NCI-H460 (cell line): Measurements from ENCODE around the gene PRRG2. TPM values are rescaled to one million over a fixed set of nuclear protein-coding genes. Genes with fewer than 3 reads are reported as not detected.
"Not testable (repeated sequence)": the region's sequence is repeated elsewhere in the genome, so short reads cannot be mapped to it uniquely, and the experiment has no call there.

Experiments
- DNase-seq: peaks from one replicate; pipeline ENCODE4 v3.0.0-alpha.2; 2016; ENCODE audit warnings: low read depth; ENCODE audit errors: extremely low read depth
- total RNA-seq: library from RNA; depleted of rRNA; stranded (reverse); fragments of >200 nt; shearing (Covaris generic); gene quantifications from 2 replicates; pipeline ENCODE4 v1.2.3, GENCODE V29; 2014

PRRG2 gene
- total RNA-seq, 1 experiment from 2014 or later: not detected

DNA sequence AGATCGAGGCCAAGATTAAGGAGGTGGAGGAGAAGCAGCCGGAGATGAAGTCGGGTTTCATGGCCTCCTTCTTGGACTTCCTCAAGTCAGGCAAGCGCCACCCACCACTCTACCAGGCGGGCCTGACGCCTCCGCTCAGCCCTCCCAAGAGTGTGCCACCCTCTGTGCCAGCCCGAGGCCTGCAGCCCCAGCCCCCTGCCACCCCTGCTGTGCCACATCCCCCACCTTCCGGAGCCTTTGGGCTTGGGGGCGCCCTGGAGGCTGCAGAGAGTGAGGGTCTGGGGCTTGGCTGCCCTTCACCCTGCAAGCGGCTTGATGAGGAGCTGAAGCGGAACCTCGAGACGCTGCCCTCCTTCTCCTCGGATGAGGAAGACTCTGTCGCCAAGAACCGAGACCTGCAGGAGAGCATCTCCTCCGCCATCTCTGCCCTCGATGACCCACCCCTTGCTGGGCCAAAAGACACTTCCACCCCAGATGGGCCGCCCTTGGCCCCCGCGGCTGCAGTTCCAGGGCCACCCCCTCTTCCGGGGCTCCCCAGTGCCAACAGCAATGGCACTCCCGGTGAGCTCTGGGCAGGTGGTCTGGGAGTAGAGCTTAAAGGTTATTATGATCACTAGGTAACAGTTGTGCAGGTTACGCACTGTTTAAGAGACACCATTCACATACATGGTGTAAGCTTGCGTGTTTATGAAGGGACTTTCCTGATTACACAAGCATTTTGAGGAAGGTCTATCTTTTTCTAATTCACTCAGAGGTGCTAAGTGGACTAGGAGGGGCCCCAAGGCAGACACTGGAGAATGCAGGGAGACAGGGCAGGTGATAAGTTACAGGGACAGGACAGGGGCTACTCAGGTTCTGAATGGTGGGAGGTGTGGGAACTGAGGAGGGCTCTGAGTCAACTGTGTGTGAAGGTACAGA lies 18.5 kb downstream of the PRRG2 start:
- DNase-seq: no peak

DNA sequence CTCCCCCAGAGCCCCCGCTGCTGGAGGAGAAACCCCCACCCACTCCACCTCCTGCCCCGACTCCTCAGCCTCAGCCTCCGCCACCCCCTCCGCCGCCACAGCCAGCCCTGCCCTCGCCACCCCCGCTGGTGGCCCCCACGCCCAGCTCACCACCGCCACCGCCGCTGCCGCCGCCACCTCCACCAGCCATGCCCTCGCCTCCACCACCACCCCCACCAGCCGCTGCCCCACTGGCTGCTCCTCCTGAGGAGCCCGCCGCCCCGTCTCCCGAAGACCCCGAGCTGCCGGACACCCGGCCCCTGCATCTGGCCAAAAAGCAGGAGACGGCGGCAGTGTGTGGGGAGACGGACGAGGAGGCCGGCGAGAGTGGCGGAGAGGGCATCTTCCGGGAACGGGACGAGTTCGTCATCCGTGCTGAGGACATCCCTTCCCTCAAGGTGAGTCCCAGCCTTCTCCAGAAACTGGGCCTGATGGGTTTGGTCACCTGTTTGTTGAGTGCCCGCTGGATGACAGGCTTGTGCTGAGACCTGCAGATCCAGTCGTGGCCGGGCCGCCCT lies 20.4 kb downstream of the PRRG2 start:
- no peak for DNase-seq

DNA sequence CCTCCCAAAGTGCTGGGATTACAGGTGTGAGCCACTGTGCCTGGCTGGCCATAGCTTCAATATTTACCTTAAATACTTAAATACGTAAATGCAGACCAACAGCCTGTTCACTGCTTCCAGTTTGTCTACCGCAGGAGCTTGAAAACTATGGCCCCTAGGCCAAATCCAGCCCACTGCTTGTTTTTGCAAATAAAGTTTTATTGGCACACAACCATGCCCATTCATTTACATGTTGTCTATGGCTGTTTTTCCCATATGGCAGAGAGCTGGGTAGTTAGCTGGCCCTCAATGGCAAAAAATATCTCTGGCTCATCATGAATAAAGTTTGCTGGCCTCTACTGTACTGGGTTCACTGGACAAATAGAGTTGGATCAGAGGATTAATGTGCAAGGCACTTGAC lies 21.7 kb downstream of the PRRG2 start:
- DNase-seq: no peak

DNA sequence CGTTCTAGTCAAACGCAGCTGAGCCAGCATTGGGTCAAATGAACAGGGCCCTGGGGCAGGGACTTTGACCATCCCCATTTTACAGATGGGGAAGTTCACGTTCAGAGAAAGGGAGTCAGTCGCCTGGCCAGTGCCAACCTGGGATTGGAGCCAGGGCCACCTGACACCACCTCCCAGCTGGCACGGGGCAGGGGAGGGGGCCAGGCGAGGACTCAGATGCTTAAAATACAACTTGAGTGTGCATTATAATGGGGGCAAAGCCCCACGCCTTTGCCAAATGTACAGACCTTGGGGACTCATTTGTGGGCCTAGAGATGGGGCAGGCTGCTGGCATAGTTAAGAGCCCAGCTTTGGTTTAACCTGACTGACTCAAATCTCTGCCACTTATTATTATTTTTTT lies 24.5 kb downstream of the PRRG2 start:
- DNase-seq: no peak

DNA sequence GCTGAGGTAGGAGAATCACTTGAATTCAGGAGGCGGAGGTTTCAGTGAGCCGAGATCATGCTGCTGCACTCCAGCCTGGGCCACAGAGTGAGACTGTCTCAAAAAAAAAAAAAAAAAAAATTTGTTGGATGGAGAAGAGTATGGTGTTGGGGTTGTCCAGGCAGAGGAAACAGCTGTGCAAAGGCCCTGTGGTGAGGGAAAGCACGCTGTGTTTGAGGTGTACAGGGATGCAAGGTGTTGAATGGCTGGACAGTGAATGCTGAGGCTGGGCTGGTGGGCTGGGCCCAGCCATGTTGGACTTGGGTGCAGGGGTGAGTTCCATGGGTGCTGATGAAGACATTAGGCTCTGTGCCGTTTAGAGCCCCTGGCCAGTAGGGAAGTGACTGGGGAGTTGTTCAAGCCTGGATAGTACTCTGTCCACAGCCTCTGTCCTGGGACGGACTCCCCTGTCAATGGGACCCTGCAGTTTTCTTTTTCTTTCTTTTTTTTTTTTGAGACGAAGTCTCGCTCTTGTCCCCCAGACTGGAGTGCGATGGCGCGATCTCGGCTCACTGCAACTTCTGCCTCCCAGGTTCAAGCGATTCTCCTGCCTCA lies 28.5 kb downstream of the PRRG2 start:
- DNase-seq: no peak

DNA sequence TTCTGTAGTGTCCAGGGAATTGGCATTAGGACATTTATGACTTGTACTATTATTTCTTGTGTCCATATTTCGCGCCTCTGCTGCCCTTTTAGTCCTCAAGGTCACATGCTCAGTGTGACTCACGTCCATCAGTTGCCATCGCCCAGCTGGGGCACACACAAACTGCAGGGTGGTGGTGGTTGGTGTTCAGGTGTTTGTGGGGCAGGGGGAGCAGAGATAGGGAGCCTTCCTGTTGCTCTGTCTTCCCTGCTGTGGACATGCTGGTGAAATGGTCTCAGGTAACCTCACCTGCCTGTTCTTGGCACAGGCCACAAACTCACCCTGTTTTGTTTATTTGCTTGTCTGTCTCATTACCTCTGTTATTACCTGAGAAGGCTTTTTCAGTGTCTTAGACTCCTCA lies 32.3 kb downstream of the PRRG2 start:
- no peak for DNase-seq

DNA sequence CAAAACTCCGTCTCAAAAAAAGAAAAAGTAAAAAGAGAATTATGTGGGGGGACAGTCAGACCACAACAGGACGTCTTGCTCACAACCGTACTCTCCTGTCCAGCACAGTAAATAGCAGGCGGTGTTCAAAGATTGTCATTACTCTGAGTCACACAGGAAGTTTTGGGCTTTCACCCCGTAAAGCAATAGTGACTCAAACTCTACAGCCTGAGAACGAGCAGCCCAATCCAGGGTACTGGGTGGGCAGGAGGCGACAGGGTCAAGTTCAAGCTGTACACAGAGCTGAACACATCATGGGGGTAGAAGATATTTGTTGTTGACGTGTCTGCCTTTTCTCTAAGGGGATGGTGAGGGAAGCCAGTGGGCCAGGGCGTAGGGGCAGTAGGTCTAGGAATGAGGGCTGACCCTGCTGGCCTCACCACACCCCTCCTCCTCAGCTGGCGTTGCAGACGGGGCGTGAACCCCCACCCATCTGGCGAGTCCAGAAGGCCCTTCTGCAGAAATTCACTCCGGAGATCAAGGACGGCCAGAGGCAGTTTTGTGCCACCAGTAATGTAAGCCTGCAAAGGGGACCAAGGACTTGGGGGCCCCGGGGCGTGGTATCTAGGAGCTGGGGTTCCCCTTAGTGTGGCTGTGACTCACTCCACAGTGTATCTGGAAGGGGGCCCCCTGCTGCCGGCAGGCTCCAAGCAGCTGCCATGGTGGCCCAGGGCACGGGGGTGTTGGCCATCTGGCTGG lies 33.1 kb downstream of the PRRG2 start:
- no peak for DNase-seq

DNA sequence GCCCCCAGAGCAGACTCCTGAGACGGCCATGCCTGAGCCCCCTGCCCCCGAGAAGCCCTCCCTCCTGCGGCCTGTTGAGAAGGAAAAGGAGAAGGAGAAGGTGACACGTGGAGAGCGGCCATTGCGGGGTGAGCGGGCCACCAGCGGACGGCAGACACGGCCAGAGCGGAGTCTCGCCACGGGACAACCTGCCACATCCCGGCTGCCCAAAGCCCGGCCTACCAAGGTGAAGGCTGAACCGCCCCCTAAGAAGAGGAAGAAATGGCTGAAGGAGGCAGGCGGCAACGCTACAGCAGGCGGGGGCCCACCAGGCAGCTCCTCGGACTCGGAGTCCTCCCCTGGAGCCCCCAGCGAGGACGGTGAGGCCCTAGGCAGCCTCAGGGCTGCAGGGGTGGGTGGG lies 34.7 kb downstream of the PRRG2 start:
- no peak for DNase-seq

DNA sequence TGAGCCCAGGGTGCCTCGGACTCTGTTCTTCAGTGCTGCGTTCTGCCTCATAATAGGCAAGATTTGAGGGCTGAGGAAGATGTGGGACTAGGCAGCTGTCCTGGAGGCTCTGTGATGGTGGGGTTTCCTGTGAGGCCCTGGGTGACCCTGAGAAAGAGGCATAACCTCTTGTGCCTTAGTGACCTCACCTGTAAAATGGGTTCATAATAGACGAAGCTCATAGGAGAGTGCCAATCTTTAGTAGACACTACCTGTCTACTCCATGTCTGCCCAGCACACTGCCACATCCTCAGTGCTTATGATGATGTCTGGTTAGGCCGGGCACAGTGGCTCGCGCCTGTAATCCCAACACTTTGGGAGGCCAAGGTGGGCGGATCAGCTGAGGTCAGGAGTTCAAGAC lies 35.4 kb downstream of the PRRG2 start:
- DNase-seq: no peak

DNA sequence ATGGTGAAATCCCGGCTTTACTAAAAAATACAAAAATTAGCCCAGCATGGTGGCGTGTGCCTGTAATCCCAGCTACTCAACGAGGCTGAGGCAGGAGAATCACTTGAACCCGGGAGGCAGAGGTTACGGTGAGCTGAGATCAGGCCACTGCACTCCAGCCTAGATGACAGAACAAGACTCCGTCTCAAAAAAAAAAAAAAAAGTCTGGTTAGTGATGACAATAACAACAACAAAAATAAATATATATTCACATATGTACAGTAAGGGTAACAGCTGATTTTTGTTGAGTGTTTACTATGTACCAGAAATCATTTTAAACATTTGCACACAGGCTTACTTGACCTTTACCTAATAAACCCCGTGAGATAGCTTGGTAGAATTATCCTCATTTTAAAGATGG lies 35.8 kb downstream of the PRRG2 start:
- DNase-seq: no peak

DNA sequence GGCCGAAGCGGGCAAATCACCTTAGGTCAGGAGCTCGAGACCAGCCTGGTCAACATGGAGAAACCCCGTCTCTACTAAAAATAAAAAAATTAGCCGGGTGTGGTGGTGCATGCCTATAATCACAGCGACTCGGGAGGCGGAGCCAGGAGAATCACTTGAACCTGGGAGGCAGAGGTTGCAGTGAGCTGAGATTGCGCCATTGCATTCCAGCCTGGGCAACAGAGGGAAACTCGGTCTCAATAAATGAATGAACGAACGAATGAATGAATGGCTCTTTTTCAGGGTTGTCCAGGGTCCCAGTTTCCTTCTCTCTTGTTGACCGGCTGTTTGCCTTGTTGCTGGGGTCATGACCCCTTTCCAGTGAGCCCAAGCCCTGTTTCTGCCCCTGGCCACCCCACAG lies 36.7 kb downstream of the PRRG2 start:
- not testable (repeated sequence) for DNase-seq

DNA sequence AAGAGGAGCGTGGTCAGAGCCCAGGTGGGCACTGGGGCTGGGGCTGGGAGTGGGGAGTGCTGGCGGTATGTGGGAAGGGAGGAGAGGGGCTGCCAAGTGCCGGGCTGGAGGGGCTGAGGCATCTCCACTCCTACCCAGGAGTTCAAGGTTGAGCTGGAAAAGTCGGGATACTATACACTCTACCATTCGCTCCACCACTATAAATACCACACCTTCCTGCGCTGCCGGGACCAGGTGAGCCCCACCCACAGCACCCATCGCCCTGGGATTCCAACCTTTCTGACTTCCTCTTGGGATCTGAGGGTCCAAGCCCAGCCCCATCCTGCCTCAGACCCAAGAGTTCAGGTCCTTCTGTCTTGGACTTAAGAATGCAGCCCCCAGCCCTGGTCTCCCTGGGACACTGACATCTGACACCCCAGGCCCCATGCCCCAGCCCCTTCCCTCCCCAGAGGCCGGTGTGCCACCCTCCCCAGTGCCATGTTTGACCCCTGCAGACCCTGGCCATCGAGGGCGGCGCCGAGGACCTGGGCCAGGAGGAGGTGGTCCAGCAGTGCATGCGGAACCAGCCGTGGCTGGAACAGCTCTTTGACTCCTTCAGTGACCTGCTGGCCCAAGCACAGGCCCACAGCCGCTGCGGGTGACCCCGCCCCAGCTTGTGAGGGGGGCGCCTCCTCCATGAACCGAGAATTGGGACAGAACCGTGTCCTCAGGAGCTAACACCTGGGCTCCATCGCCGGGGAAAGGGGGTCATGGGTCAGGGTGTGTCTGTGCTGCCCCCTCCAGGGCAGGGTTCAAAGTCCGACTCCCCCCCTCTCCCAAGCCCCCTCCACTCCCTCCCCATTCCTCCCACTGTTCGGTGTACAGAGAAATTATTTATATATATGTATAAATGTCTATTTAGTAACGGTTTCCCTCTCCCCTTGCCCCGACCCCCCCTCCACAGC lies 44.1 kb downstream of the PRRG2 start:
- no peak for DNase-seq

DNA sequence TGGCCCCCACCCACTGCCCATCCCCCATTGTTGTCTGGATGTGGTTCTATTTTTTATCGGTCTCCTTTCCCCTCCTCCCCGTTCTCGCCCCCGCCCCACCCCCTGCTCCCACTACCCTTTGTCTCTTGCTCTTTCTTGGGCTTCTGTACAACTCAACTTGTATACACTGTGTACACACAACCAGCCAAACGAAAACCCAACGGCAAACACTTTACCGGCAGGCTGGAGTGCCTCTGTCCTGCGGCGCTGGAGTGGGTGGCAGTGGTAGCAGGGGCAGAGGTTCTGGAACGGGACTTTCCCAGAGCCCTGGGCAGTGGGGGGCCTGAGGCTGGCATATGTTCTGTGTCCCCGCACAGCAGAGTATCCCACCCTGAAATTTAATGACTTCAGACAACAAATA lies 45.1 kb downstream of the PRRG2 start:
- no peak for DNase-seq

DNA sequence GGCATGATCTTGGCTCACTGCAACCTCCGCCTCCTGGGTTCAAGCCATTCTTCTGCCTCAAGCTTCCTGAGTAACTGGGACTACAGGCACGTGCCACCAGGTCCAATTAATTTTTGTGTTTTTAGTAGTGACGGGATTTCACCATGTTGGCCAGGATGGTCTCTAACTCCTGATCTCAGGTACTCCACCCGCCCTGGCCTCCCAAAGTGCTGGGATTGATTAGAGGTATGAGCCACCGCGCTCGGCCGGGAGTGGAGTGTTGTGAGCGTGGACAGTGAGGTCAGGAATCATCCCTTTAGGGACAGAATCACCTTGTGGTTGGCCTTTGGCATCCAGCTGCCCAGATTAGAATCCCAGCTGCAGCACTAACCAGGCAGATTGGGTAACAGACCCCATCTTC lies 48.5 kb downstream of the PRRG2 start:
- DNase-seq: no peak

DNA sequence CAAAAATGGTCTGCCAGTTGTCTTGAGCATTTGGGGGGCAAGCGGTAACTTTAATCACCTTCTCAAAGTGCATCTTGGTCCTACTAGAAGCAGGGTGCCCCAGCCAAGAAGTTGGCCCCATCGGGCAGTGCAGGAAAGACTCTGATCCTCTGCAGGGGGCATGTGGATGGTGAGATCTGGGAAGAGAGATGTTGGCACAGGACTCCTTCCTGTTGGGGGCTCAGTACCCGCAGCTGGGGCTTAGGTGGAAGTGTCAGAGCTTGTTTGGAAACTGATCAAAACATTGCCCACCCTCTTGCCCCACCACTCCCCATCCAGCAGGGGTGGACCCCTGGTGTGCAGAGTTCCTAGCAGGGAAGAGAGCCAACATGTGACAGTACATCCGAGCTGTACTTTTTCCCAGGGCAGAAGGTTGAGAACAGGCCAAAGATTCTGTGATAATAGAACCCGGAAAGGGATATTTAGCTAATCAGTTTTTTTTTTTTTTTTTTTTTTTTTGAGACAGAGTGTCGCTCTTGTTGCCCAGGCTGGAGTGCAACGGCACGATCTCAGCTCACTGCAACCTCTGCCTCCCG lies 50.0 kb downstream of the PRRG2 start:
- DNase-seq: no peak

DNA sequence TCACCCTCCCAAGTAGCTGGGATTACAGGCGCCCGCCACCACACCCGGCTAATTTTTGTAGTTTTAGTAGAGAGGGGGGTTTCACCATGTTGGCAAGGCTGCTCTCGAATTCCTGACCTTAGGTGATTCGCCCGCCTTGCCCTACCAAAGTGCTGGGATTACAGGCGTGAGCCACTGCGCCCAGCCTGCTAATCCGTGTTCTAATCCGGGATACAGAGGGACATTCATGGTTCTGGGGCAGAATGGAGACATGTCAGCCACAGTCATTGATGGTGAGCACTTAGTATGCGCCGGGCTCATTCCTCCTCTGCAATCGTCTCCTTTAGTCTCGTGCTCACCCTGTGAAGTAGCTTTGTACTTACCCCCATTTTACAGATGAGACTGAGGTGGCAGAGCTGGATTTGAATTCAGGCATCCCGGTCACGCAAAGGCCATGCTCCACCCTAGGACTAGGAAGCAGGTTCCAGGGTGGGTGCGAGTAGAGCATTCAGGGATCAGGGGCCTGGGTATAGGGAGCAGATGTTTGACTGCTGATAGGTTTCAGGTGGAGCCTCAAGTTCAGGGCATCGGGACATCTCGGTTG lies 50.6 kb downstream of the PRRG2 start:
- no peak for DNase-seq

DNA sequence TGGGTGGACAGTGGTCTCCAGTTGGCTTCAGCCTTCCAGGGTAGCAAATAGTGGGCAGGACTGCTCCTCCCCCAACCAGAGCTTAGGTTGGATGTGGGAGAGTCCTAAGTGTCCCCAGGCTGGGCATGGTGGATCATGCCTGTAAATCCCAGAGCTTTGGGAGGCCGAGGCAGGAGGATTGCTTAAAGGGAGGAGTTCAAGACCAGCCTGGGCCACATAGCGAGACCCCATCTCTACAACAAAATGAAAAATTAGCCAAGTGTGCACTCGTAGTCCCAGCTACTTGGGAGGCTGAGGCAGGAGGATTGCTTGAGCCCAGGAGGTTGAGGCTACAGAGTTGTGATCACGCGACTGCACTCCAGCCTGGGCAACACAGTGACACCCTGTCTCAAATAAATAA lies 51.5 kb downstream of the PRRG2 start:
- DNase-seq: no peak

DNA sequence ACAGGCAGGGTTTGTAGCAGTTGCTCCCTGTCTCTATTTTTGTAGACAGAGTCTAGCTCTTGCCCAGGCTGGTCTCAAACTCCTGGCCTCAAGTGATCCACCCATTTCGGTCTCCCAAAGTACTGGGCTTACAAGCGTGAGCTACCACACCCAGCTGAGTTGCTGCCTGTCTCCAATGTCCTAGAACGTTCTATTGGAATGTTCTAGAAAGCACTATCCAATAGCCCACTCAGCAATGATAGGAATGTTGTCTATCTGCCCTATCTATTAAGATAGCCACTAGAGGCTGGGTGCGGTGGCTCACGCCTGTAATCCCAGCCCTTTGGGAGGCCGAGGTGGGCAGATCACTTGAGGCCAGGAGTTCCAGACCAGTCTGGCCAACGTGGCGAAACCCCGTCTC lies 52.2 kb downstream of the PRRG2 start:
- DNase-seq: not testable (repeated sequence)

DNA sequence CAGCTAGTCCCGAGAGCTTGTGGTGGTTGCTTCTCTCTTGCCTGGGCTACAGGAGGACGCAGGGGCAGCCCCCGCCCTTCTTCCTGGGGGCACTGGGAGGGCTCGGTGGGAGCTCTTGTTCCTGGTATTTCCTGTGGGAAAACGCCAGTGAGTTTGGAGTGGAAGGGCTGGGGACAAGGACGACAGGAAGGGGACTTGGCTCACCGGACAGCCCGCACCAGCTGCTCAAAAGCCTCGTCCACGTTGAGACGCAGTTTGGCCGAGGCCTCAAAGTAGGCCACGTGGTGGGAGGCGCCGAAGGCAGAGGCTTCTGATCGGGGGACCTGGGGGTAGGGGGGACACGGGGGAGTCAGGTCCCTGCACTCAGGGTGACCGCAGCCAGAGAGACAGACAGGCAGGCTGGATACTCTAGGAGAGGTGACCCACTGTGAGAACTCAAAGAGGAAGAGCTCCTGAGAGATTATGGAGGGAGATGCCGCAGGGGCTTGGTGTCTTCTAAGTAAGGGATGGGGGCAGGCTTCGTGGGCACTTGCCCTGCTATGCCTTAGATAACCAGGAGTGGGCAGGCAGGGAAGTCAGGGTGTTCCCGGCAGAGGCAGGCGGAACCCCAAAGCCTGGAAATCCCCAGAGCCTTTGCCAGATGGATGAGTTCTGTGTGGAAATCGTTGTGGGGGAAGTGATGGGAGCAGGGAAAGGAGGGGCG lies 54.6 kb downstream of the PRRG2 start:
- DNase-seq: no peak
